GM06990 (cell line): ENCODE measurements around the gene VIPR2.

Source experiments
- DNase-seq: peaks from one replicate; pipeline ENCODE4 v3.0.0-alpha.2; 2011; ENCODE audit not compliant: insufficient read length; ENCODE audit errors: extremely low read depth
- H3K27me3 ChIP-seq: replicated peaks from 2 replicates; pipeline ENCODE4 v1.6.0; 2011; ENCODE audit warnings: low read length; ENCODE audit not compliant: control insufficient read depth, insufficient read depth
- H3K36me3 ChIP-seq: 2 replicates; pipeline ENCODE4 v1.5.1; 2011; ENCODE audit warnings: low read length; ENCODE audit not compliant: control insufficient read depth, insufficient read depth
- H3K4me3 ChIP-seq: replicated peaks from 2 replicates; pipeline ENCODE4 v1.5.1; 2011; ENCODE audit warnings: low read depth, mild to moderate bottlenecking, control low read depth, low read length
- CTCF ChIP-seq: IDR thresholded peaks from 2 replicates; pipeline ENCODE4 v1.5.1; 2011; ENCODE audit warnings: low read length, control low read depth, mild to moderate bottlenecking, inconsistent platforms; ENCODE audit not compliant: insufficient read depth, poor library complexity, severe bottlenecking

The VIPR2 gene

GRCh38 chr7:159118623-159119022 lies 26.0 kb downstream of the VIPR2 start:
- DNase-seq, result no peak
- no peak overlapping the region for H3K4me3 ChIP-seq
- no peak for TF ChIP-seq CTCF

DNA sequence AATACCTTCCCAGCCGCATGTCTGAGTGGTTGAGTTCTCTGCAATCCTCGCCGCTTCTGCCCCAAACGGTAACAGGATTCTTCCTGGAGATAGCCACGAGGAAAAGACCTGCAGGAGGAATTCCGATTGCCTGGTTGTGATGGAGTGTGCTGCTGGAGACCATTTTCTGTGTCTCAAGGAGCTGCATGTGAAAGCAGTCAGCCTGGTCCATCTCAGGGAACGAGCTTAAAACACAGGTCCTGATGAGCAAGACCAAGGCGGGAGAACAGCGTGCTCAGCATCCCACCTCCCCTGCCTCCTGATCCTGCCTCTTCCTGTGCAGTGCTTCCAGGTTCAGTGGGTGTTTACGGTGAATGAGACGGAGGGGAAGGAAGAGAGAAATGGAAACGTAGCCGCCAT lies 26.5 kb downstream of the VIPR2 start:
- H3K27me3 ChIP-seq, result no peaks in the 10 kb centered on the region
- DNase-seq, result no peak
- no peaks in the 10 kb centered on the region for H3K36me3 ChIP-seq
- TF ChIP-seq CTCF, result no peak
- no peak overlapping the region for H3K4me3 ChIP-seq

More at GRCh38 chr7:159118623-159119022, 26.0 kb downstream of the VIPR2 start:
- Histone ChIP-seq H3K27me3 (no peaks in the 10 kb centered on the region), H3K36me3 (no peaks in the 10 kb centered on the region)

DNA sequence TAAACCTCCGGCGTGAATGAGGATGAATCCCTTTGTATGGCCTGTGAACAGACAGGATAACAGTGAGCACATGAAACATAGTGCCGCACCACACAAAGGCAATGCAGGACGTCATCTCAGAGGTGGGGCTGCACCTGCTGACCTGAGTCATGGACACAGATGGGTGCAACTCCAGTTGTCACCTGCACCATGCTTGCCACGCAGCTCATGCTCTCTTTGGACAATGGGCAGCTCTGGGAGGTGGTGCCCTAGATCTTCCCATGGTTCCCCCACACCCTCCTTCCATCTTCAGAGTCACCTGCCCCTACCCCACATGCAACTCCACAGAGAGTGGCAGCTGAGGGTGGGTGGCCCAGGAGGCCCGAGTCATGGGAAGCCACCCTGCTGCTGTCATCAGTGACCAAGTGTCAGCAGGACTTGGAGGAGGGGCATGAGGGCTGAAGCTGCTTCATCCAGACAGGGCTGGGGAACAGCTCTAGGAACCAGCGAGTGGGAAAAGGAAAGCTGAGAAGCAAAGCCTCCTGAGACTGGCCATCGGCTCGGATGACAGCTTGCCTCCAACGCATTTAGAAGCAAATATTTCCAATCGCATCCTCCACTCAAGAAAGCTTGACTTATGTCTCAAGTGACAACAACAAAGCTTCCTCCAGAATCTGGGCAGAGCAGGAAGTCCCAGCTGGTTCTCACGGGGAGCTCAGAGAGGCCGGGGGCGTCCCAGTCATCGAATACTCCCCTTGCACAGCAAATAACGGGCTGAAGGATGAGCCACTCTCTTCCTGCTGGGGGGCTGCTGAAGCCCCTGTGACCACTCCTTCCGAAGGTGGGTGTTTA lies 27.1 kb downstream of the VIPR2 start:
- no peak for TF ChIP-seq CTCF
- H3K27me3 ChIP-seq, result no peaks in the 10 kb centered on the region
- no peaks in the 10 kb centered on the region for H3K36me3 ChIP-seq
- H3K4me3 ChIP-seq, result no peak overlapping the region
- no peak for DNase-seq

GRCh38 chr7:159116581-159117339 lies 27.9 kb downstream of the VIPR2 start:
- no peak for TF ChIP-seq CTCF
- no peak for DNase-seq
- H3K4me3 ChIP-seq, result no peak overlapping the region
- no peaks in the 10 kb centered on the region for H3K36me3 ChIP-seq
- no peaks in the 10 kb centered on the region for H3K27me3 ChIP-seq

GRCh38 chr7:159115601-159116501 lies 28.8 kb downstream of the VIPR2 start:
- no peaks in the 10 kb centered on the region for H3K36me3 ChIP-seq
- H3K4me3 ChIP-seq, result no peak overlapping the region
- TF ChIP-seq CTCF, result no peak
- no peak for DNase-seq
- no peaks in the 10 kb centered on the region for H3K27me3 ChIP-seq
